ENCODE measurements around the gene WWOX.

WWOX gene

GRCh38 chr16:78748220-78748929 lies 648.9 kb downstream of the WWOX start:
- no peak for FAIRE-seq

- no peak for FAIRE-seq
Measured at GRCh38 chr16:78749745-78750268, 650.4 kb downstream of the WWOX start.

- no peak for FAIRE-seq
Measured at GRCh38 chr16:78750611-78751010, 651.2 kb downstream of the WWOX start.

- no peak for FAIRE-seq
Measured at GRCh38 chr16:78751601-78752000, 652.1 kb downstream of the WWOX start.

GRCh38 chr16:78754713-78755112 lies 655.3 kb downstream of the WWOX start:
- FAIRE-seq = no peak

- FAIRE-seq = no peak
Measured at GRCh38 chr16:78755751-78756661, 656.6 kb downstream of the WWOX start.

GRCh38 chr16:78759596-78759995 lies 660.1 kb downstream of the WWOX start:
- no peak for FAIRE-seq

GRCh38 chr16:78760611-78761010 lies 661.2 kb downstream of the WWOX start:
- FAIRE-seq = no peak

GRCh38 chr16:78761427-78761826 lies 662.0 kb downstream of the WWOX start:
- no peak for FAIRE-seq

- no peak for FAIRE-seq
Measured at GRCh38 chr16:78762222-78762621, 662.8 kb downstream of the WWOX start.

GRCh38 chr16:78763821-78764440 lies 664.5 kb downstream of the WWOX start:
- no peak for FAIRE-seq

GRCh38 chr16:78764478-78764877 lies 665.0 kb downstream of the WWOX start:
- FAIRE-seq = no peak

GRCh38 chr16:78768226-78768625 lies 668.8 kb downstream of the WWOX start:
- FAIRE-seq = no peak

GRCh38 chr16:78768718-78769117 lies 669.3 kb downstream of the WWOX start:
- FAIRE-seq = no peak

GRCh38 chr16:78770353-78771091 lies 671.1 kb downstream of the WWOX start:
- no peak for FAIRE-seq

- FAIRE-seq = no peak
Measured at GRCh38 chr16:78773291-78773702, 673.8 kb downstream of the WWOX start.

- FAIRE-seq = no peak
Measured at GRCh38 chr16:78773706-78774105, 674.3 kb downstream of the WWOX start.

- FAIRE-seq = no peak
Measured at GRCh38 chr16:78775161-78775561, 675.7 kb downstream of the WWOX start.

- no peak for FAIRE-seq
Measured at GRCh38 chr16:78778101-78779004, 678.9 kb downstream of the WWOX start.

- FAIRE-seq = no peak
Measured at GRCh38 chr16:78780808-78781207, 681.4 kb downstream of the WWOX start.

- no peak for FAIRE-seq
Measured at GRCh38 chr16:78782572-78782971, 683.1 kb downstream of the WWOX start.
